Measurements from ENCODE around the gene NAPEPLD. TPM values are rescaled to one million over a fixed set of nuclear protein-coding genes. Genes with fewer than 3 reads are reported as not detected.
"Not testable (repeated sequence)": the region's sequence is repeated elsewhere in the genome, so short reads cannot be mapped to it uniquely, and the experiment has no call there.

NAPEPLD gene
- total RNA-seq, 1 experiment from 2014 or later: 22.6 TPM

DNA sequence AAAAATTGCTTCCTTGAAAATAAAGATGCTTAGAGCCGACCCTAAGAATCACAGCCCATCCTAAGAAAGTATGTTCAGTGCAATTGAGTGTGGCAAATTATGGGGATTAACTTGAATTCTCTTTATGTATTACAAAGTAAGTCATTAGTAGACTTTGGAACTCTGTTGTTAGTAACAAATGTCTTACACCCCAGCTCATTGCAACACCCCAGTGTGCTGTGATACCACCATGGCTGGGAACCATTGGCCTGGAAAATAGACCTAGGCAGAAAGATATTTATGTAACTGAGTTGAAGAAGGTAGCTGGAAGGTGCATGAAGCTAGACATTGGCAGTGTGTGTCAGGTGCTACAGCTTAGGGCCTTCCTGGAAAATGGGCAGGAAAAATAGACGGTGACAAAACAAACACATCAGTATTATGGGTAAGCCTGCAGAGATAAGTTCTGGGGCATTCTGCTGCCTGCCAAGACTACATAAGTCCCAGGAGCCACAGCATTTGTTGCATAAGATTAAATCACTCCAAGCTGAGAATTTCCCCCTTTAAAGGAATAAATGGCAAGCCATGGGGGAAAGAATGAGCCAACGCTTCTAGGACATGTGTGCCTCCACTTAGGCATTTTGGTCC lies 18.1 kb upstream of the NAPEPLD start:
- H3K27me3 ChIP-seq (ENCODE audit: insufficient read depth, low read depth); H3K4me3 ChIP-seq; H4K20me1 ChIP-seq (ENCODE audit: insufficient read depth); H3K9me3 ChIP-seq (ENCODE audit: insufficient read depth, low read depth); BruUV-seq (replicated peaks); H3K36me3 ChIP-seq (ENCODE audit: low read depth); intact Hi-C loops (cut with micrococcal nuclease; ENCODE audit: unreplicated experiment); CTCF ChIA-PET; H3K9me2 ChIP-seq (ENCODE audit: insufficient read depth); H3F3A ChIP-seq (ENCODE audit: insufficient read depth, low read depth); POLR2A ChIA-PET (ENCODE audit: unreplicated experiment); H3K4me2 ChIP-seq; H3K4me1 ChIP-seq (replicated peaks; ENCODE audit: insufficient read depth); DNase-seq; H2AFZ ChIP-seq; H3K27ac ChIP-seq; H3K79me2 ChIP-seq (ENCODE audit: low read depth): not testable (repeated sequence)

DNA sequence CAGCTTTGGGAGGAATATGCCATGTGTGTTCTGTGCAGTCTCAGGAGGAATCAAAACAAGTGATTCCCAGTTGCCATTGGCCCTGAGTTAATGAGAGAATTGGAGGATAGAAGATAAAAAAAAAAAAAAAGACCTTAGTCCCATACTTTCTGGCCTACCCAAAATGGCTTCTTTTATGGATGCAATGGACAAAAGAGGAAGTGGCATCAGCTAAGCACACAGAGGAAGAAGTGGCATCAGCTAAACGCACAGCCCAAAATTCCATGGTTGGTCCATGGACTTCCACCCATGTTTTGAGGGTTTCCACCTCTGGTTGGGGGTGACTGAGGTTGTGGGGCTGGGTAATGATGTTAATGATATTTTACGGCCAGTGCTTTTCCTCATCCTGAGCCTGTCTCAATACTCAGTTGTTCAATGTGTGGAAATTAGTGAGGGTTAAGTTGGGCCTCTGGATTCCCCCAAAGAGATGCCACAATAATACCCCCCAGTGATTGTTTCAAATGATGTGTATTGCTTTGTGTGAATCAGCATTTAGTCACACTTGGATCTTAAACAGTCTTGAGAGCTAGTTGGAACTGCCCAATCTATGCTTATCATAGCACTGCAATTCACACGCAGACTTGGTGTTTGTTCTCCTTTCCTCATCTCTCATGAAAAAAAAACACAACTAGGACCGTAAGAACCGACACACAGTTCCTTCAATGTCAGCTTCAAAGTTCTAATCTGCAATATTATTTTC lies 14.4 kb upstream of the NAPEPLD start:
- H3K36me3 ChIP-seq (ENCODE audit: low read depth); H3K27ac ChIP-seq; H3K27me3 ChIP-seq (ENCODE audit: insufficient read depth, low read depth); DNase-seq; H3K9me3 ChIP-seq (ENCODE audit: insufficient read depth, low read depth); H3K4me3 ChIP-seq; H4K20me1 ChIP-seq (ENCODE audit: insufficient read depth); POLR2A ChIA-PET (ENCODE audit: unreplicated experiment); intact Hi-C loops (cut with micrococcal nuclease; ENCODE audit: unreplicated experiment); CTCF ChIA-PET; BruUV-seq (replicated peaks); H3K4me2 ChIP-seq; H3K4me1 ChIP-seq (replicated peaks; ENCODE audit: insufficient read depth); H3F3A ChIP-seq (ENCODE audit: insufficient read depth, low read depth); H3K79me2 ChIP-seq (ENCODE audit: low read depth); H2AFZ ChIP-seq; H3K9me2 ChIP-seq (ENCODE audit: insufficient read depth): not testable (repeated sequence)

GRCh38 chr7:103162641-103163040 lies 13.7 kb upstream of the NAPEPLD start:
- H3K9me3 ChIP-seq (ENCODE audit: insufficient read depth, low read depth); H3K4me1 ChIP-seq (replicated peaks; ENCODE audit: insufficient read depth); POLR2A ChIA-PET (ENCODE audit: unreplicated experiment); H3K36me3 ChIP-seq (ENCODE audit: low read depth); H4K20me1 ChIP-seq (ENCODE audit: insufficient read depth); CTCF ChIA-PET; H3F3A ChIP-seq (ENCODE audit: insufficient read depth, low read depth); intact Hi-C loops (cut with micrococcal nuclease; ENCODE audit: unreplicated experiment); H3K4me2 ChIP-seq; BruUV-seq (replicated peaks); H3K27me3 ChIP-seq (ENCODE audit: insufficient read depth, low read depth); H2AFZ ChIP-seq; H3K4me3 ChIP-seq; H3K27ac ChIP-seq; DNase-seq; H3K9me2 ChIP-seq (ENCODE audit: insufficient read depth); H3K79me2 ChIP-seq (ENCODE audit: low read depth): not testable (repeated sequence)

- H3K4me3 ChIP-seq; H3F3A ChIP-seq (ENCODE audit: insufficient read depth, low read depth); POLR2A ChIA-PET (ENCODE audit: unreplicated experiment); H3K4me2 ChIP-seq; CTCF ChIA-PET; H3K27me3 ChIP-seq (ENCODE audit: insufficient read depth, low read depth); H3K9me2 ChIP-seq (ENCODE audit: insufficient read depth); H3K27ac ChIP-seq; DNase-seq; intact Hi-C loops (cut with micrococcal nuclease; ENCODE audit: unreplicated experiment); H3K79me2 ChIP-seq (ENCODE audit: low read depth); H3K9me3 ChIP-seq (ENCODE audit: insufficient read depth, low read depth); BruUV-seq (replicated peaks); H4K20me1 ChIP-seq (ENCODE audit: insufficient read depth); H3K36me3 ChIP-seq (ENCODE audit: low read depth); H3K4me1 ChIP-seq (replicated peaks; ENCODE audit: insufficient read depth); H2AFZ ChIP-seq: not testable (repeated sequence)
These were observed 13.2 kb upstream of the NAPEPLD start for GRCh38 chr7:103161998-103162616.

GRCh38 chr7:103159072-103159471 lies 10.2 kb upstream of the NAPEPLD start:
- H3K27ac ChIP-seq; BruUV-seq (replicated peaks); H4K20me1 ChIP-seq (ENCODE audit: insufficient read depth); H3F3A ChIP-seq (ENCODE audit: insufficient read depth, low read depth); H3K36me3 ChIP-seq (ENCODE audit: low read depth); DNase-seq; H3K4me1 ChIP-seq (replicated peaks; ENCODE audit: insufficient read depth); H3K9me2 ChIP-seq (ENCODE audit: insufficient read depth); H2AFZ ChIP-seq; POLR2A ChIA-PET (ENCODE audit: unreplicated experiment); H3K79me2 ChIP-seq (ENCODE audit: low read depth); CTCF ChIA-PET; intact Hi-C loops (cut with micrococcal nuclease; ENCODE audit: unreplicated experiment); H3K27me3 ChIP-seq (ENCODE audit: insufficient read depth, low read depth); H3K4me3 ChIP-seq; H3K9me3 ChIP-seq (ENCODE audit: insufficient read depth, low read depth); H3K4me2 ChIP-seq: not testable (repeated sequence)

DNA sequence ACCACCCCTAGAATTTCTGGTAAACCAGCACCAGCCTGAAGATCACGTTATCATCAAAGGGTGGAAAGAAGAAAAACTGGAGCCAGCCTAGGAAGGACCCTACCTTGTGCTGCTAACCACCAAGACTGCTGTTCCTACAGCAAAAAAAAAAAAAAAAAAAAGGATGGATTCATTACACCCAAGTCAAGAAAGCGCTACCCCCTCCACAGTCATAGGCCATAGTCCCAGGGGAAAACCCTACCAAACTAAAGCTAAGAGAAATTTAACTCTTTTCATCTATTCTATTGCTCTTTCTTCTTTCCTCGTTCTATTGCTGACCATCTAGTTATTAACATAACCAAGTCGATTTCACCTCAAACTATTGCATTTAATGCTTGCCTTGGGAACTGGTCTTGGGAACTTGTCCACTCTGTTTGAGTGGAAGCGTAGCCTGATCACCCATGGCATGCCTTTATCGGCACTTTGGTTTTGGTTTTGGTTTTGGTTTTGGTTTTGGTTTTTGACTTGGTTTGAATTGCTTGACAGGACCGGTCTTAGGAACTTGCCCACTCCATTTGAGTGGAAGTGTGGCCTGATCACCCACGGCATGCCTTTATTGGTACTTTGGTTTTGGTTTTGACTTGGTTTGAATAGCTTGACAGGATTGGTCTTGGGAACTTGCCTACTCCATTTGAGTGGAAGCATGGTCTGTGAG lies 6.6 kb upstream of the NAPEPLD start:
- H3K36me3 ChIP-seq (ENCODE audit: low read depth); intact Hi-C loops (cut with micrococcal nuclease; ENCODE audit: unreplicated experiment); H3K79me2 ChIP-seq (ENCODE audit: low read depth); H3K27ac ChIP-seq; H3K4me2 ChIP-seq; H3K27me3 ChIP-seq (ENCODE audit: insufficient read depth, low read depth); H4K20me1 ChIP-seq (ENCODE audit: insufficient read depth); H2AFZ ChIP-seq; H3K9me2 ChIP-seq (ENCODE audit: insufficient read depth); H3K4me3 ChIP-seq; POLR2A ChIA-PET (ENCODE audit: unreplicated experiment); H3F3A ChIP-seq (ENCODE audit: insufficient read depth, low read depth); DNase-seq; H3K9me3 ChIP-seq (ENCODE audit: insufficient read depth, low read depth); BruUV-seq (replicated peaks): not testable (repeated sequence)
- CTCF ChIA-PET: interaction anchor here (0.6 kb wide), 1 partner anchor 88 kb away, joined by 6 read pairs; no protein-coding TSS in a partner anchor
- H3K4me1 ChIP-seq (replicated peaks; ENCODE audit: insufficient read depth): peaks cover 11% of the 10 kb centered on the region

Measured in PC-9 (cell line).